H1 (cell line): ENCODE data around the gene PTPRCAP. TPM values are rescaled to one million over a fixed set of nuclear protein-coding genes. Genes with fewer than 3 reads are reported as not detected.
"Not testable (repeated sequence)": the region's sequence is repeated elsewhere in the genome, so short reads cannot be mapped to it uniquely, and the experiment has no call there.

Experiments
- CTCF ChIA-PET: fragments of 300-600 bp; sonication (Branson Sonifier 250); formaldehyde crosslinking; loops from one replicate; lab custom pipeline; 2021; ENCODE audit not compliant: partially characterized antibody; lab: Charles Lee
- POLR2A ChIA-PET: fragments of 300-600 bp; sonication (Branson Sonifier 250); formaldehyde crosslinking; loops from one replicate; lab custom pipeline; 2021; ENCODE audit warnings: inconsistent platforms; ENCODE audit not compliant: partially characterized antibody; lab: Charles Lee
- DNase-seq, 2 experiments: peaks; one replicate each; pipeline versions ENCODE4 v3.0.0 to v3.0.0-alpha.2; 2010 to 2022; ENCODE audit warnings: low spot score in 2 of 2, low read depth in 1 of 2, mixed read lengths in 1 of 2
- FAIRE-seq: peaks from 2 replicates; lab custom pipeline; 2011; peaks lifted over from hg19 to GRCh38; lab: Jason Lieb, UNC
- H2AFZ ChIP-seq: 2 replicates; pipeline ENCODE4 v1.8.1; 2012; ENCODE audit warnings: low read length, inconsistent platforms
- H2AK5ac ChIP-seq: 2 replicates; pipeline ENCODE4 v1.6.1; 2013; ENCODE audit warnings: low read depth, low read length
- H2BK120ac ChIP-seq: replicated peaks from 2 replicates; pipeline ENCODE3; 2013; ENCODE audit warnings: low read depth, low read length, inconsistent platforms
- H2BK12ac ChIP-seq: 2 replicates; pipeline ENCODE4 v1.6.1; 2013; ENCODE audit warnings: low read depth, low read length
- H2BK15ac ChIP-seq: 2 replicates; pipeline ENCODE4 v1.6.1; 2013; ENCODE audit warnings: low read length
- H2BK20ac ChIP-seq: 2 replicates; pipeline ENCODE4 v1.6.1; 2013; ENCODE audit warnings: low read length
- H2BK5ac ChIP-seq: 2 replicates; pipeline ENCODE4 v1.6.1; 2013; ENCODE audit warnings: low read depth, low read length
- H3K14ac ChIP-seq: 2 replicates; pipeline ENCODE4 v1.6.1; 2013; ENCODE audit warnings: inconsistent platforms; ENCODE audit not compliant: insufficient read length
- H3K18ac ChIP-seq: 2 replicates; pipeline ENCODE4 v1.6.1; 2013; ENCODE audit warnings: low read length; ENCODE audit errors: extremely low read depth
- H3K23ac ChIP-seq: 2 replicates; pipeline ENCODE4 v1.6.1; 2013; ENCODE audit warnings: inconsistent platforms; ENCODE audit not compliant: insufficient read length
- H3K23me2 ChIP-seq: 2 replicates; pipeline ENCODE4 v1.6.1; 2013; ENCODE audit warnings: low read depth, low read length
- H3K27ac ChIP-seq: 2 replicates; pipeline ENCODE4 v1.6.1; 2011; ENCODE audit warnings: low read depth, low read length, inconsistent platforms
- H3K27me3 ChIP-seq, 4 experiments: replicated peaks in 1 of 4; 1 replicate in 1 of 4; 2 replicates in 3 of 4; pipeline versions ENCODE4 v1.6.1 to v1.8.1; 2011 to 2013; ENCODE audit warnings: low read length in 3 of 4, mild to moderate bottlenecking in 3 of 4, inconsistent platforms in 2 of 4, mixed read lengths in 2 of 4, moderate library complexity in 1 of 4; ENCODE audit not compliant: control insufficient read depth in 3 of 4, insufficient read depth in 3 of 4; ENCODE audit errors: extremely low read depth in 1 of 4
- H3K36me3 ChIP-seq, 4 experiments: 2 replicates each; pipeline versions ENCODE4 v1.6.1 to v1.8.1; 2011 to 2013; ENCODE audit warnings: mild to moderate bottlenecking in 4 of 4, low read length in 3 of 4, moderate library complexity in 2 of 4, control low read depth in 1 of 4, inconsistent platforms in 1 of 4; ENCODE audit not compliant: insufficient read depth in 4 of 4, control insufficient read depth in 2 of 4
- H3K4ac ChIP-seq: replicated peaks from 2 replicates; pipeline ENCODE3; 2013; ENCODE audit warnings: low read length, low read depth, mixed read lengths, inconsistent platforms; ENCODE audit not compliant: insufficient read length
- H3K4me1 ChIP-seq, 4 experiments: replicated peaks in 1 of 4; 1 replicate in 1 of 4; 2 replicates in 3 of 4; pipeline versions ENCODE4 v1.6.1 to v1.8.1; 2011 to 2013; ENCODE audit warnings: low read length in 3 of 4, inconsistent platforms in 2 of 4, mixed read lengths in 1 of 4; ENCODE audit not compliant: insufficient read depth in 4 of 4, control insufficient read depth in 3 of 4
- H3K4me2 ChIP-seq, 2 experiments: 2 replicates each; pipeline versions ENCODE4 v1.6.1 to v1.8.1; 2011 to 2013; ENCODE audit warnings: low read depth in 2 of 2, low read length in 2 of 2, control low read depth in 1 of 2, inconsistent platforms in 1 of 2, mild to moderate bottlenecking in 1 of 2; ENCODE audit not compliant: insufficient read depth in 1 of 2
- H3K4me3 ChIP-seq, 4 experiments: fragments of 200-600, 300-600 bp in 1 of 4; sonication (generic), shearing (Covaris generic), sonication (Bioruptor Twin) in 1 of 4; 2 replicates each; pipeline versions ENCODE4 v1.5.1 to v1.8.1; 2011 to 2016; ENCODE audit warnings: low read length in 4 of 4, low read depth in 3 of 4, control low read depth in 2 of 4, inconsistent platforms in 2 of 4, mild to moderate bottlenecking in 2 of 4, mixed read lengths in 1 of 4, moderate library complexity in 1 of 4; ENCODE audit not compliant: insufficient read depth in 2 of 4; ENCODE audit errors: extremely low read depth in 1 of 4
- H3K56ac ChIP-seq: replicated peaks from 2 replicates; pipeline ENCODE3; 2013; ENCODE audit warnings: low read depth, mild to moderate bottlenecking, mixed read lengths, low read length, inconsistent platforms; ENCODE audit not compliant: insufficient read length
- H3K79me1 ChIP-seq: 2 replicates; pipeline ENCODE4 v1.6.1; 2013; ENCODE audit warnings: low read depth, low read length, control low read depth
- H3K79me2 ChIP-seq, 2 experiments: 2 replicates each; pipeline versions ENCODE4 v1.6.1 to v1.8.1; 2012 to 2013; ENCODE audit warnings: low read length in 2 of 2, mild to moderate bottlenecking in 2 of 2, inconsistent platforms in 1 of 2; ENCODE audit not compliant: insufficient read depth in 2 of 2, control insufficient read depth in 1 of 2
- H3K9ac ChIP-seq, 4 experiments: replicated peaks in 1 of 4; 1 replicate in 1 of 4; 2 replicates in 3 of 4; pipeline versions ENCODE4 v1.6.1 to v1.8.1; 2011 to 2013; ENCODE audit warnings: low read depth in 3 of 4, low read length in 3 of 4, control low read depth in 2 of 4, mild to moderate bottlenecking in 2 of 4, moderate library complexity in 2 of 4, inconsistent platforms in 1 of 4; ENCODE audit errors: extremely low read depth in 1 of 4
- H3K9me3 ChIP-seq, 2 experiments: 2 replicates each; pipeline versions ENCODE4 v1.6.1 to v1.8.1; 2012 to 2013; ENCODE audit warnings: mild to moderate bottlenecking in 2 of 2, moderate library complexity in 2 of 2, control low read depth in 1 of 2, inconsistent platforms in 1 of 2, low read depth in 1 of 2, low read length in 1 of 2, mixed read lengths in 1 of 2; ENCODE audit not compliant: insufficient read depth in 2 of 2
- H4K20me1 ChIP-seq, 2 experiments: replicated peaks in 1 of 2; 2 replicates each; pipeline versions ENCODE3 to v1.8.1; 2011 to 2013; ENCODE audit warnings: inconsistent platforms in 2 of 2, low read length in 2 of 2, mild to moderate bottlenecking in 1 of 2; ENCODE audit not compliant: insufficient read depth in 2 of 2, control insufficient read depth in 1 of 2
- H4K5ac ChIP-seq: 2 replicates; pipeline ENCODE4 v1.6.1; 2013; ENCODE audit warnings: low read length, low read depth, mixed read lengths, inconsistent platforms; ENCODE audit not compliant: insufficient read length
- H4K8ac ChIP-seq: 2 replicates; pipeline ENCODE4 v1.8.0; 2013; ENCODE audit warnings: mild to moderate bottlenecking, moderate library complexity, low read length, inconsistent platforms; ENCODE audit not compliant: insufficient read depth; ENCODE audit errors: extremely low read depth
- H4K91ac ChIP-seq: replicated peaks from 2 replicates; pipeline ENCODE3; 2013; ENCODE audit warnings: low read length, mixed read lengths, inconsistent platforms; ENCODE audit not compliant: insufficient read length
- WGBS, 2 experiments: shearing (Covaris generic) in 1 of 2; methylation state at CpG; one replicate each; pipeline versions ENCODE4 v1.1.6 to v1.1.7; 2013 to 2015; ENCODE audit warnings: low lambda C conversion rate in 2 of 2, mixed read lengths in 2 of 2, inconsistent platforms in 1 of 2, low coverage in 1 of 2, missing lambda C conversion rate in 1 of 2; ENCODE audit not compliant: insufficient replicate concordance in 2 of 2, insufficient coverage in 1 of 2, insufficient read length in 1 of 2; ENCODE audit errors: extremely low coverage in 1 of 2, missing lambda C conversion rate in 1 of 2; 5-methylcytosine and 5-hydroxymethylcytosine counted together
- polyA plus RNA-seq, 7 experiments: library from polyadenylated mRNA; depleted of rRNA in 3 of 7; stranded (reverse) in 5 of 7; unstranded in 2 of 7; fragments of >200 nt in 5 of 7; fragments of 200-250 nt in 2 of 7; gene quantifications; 1 replicate in 5 of 7; 2 replicates in 1 of 7; 4 replicates in 1 of 7; pipeline versions ENCODE4 v1.2.1 to v1.2.3, GENCODE V29; 2011 to 2013; ENCODE audit warnings: missing spikeins in 2 of 7, mixed read lengths in 2 of 7
- total RNA-seq: library from RNA; stranded (reverse); fragmentation: NEBNext Ultra II Directional; extraction: Animal tissue kit (Norgen Biotek cat#: 25700); gene quantifications from 2 replicates; pipeline ENCODE4 v1.2.1, GENCODE V29; 2021

PTPRCAP gene
- total and polyA plus RNA-seq, 2 of the 8 experiments (the other 6 are each of a cell fraction or from before 2014, with no cell fraction given), result 0.78 to 6.7 TPM

DNA sequence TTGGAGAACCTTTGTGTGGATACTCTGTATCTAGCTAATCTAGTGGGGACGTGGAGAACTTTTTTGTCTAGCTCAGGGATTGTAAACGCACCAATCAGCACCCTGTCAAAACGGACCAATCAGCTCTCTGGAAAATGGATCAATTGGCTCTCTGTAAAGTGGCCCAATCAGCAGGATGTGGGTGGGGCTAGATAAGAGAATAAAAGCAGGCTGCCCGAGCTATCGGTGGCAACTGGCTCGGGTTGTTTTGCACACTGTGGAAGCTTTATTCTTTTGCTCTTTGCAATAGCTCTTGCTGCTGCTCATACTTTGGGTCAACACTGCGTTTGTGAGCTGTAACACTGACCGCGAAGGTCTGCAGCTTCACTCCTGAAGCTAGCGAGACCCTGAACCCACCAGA is 39.2 kb upstream of the PTPRCAP start:
- not testable (repeated sequence) for H3K27me3 ChIP-seq

More for the DNA sequence above, 39.2 kb upstream of the PTPRCAP start:
- not testable (repeated sequence) for H2BK120ac ChIP-seq, H4K8ac ChIP-seq, H4K91ac ChIP-seq, H2AK5ac ChIP-seq, H3K23me2 ChIP-seq, H2BK15ac ChIP-seq, H3K4me2 ChIP-seq, H3K79me1 ChIP-seq, H3K9me3 ChIP-seq, H3K4me1 ChIP-seq, H3K4me3 ChIP-seq, H4K20me1 ChIP-seq, H4K5ac ChIP-seq, H3K56ac ChIP-seq, DNase-seq, H3K4ac ChIP-seq, H3K27ac ChIP-seq, H2BK5ac ChIP-seq, H3K18ac ChIP-seq, H2BK12ac ChIP-seq, H3K79me2 ChIP-seq, FAIRE-seq, H2BK20ac ChIP-seq, H3K9ac ChIP-seq, H3K14ac ChIP-seq, H2AFZ ChIP-seq, H3K23ac ChIP-seq, H3K36me3 ChIP-seq
- 94% methylated on average over 10 of the region's 10 CpGs; no CpG with 5 or more reads in 1 of the 2 experiments for WGBS, 2 experiments
- ChIA-PET CTCF (interaction anchor here (1.1 to 2.8 kb wide), 4 partner anchors 63 to 215 kb away, joined by 3 to 8 read pairs (median 6); no protein-coding TSS in a partner anchor), POLR2A (interaction anchor here (1.5 kb wide), 1 partner anchor 12 kb away, joined by 6 read pairs; no protein-coding TSS in a partner anchor)
